ENCODE data around the gene TAS2R60. TPM values are rescaled to one million over a fixed set of nuclear protein-coding genes. Genes with fewer than 3 reads are reported as not detected.
"Not testable (repeated sequence)": the region's sequence is repeated elsewhere in the genome, so short reads cannot be mapped to it uniquely, and the experiment has no call there.

TAS2R60 gene
- total RNA-seq, 1 donor from 2014 or later = not detected

- H3K36me3 Mint-ChIP-seq = no peaks in the 10 kb centered on the region
These were observed 27.4 kb upstream of the TAS2R60 start for GRCh38 chr7:143415742-143416397.

GRCh38 chr7:143416565-143417149 is 26.6 kb upstream of the TAS2R60 start:
- Mint-ChIP-seq H3K9me3 (no peaks in the 10 kb centered on the region), H3K27ac (no peak overlapping the region), H3K36me3 (no peaks in the 10 kb centered on the region), H3K4me3 (no peak overlapping the region), H3K4me1 (ENCODE audit: unreplicated experiment) (peaks cover 10% of the 10 kb centered on the region), H3K27me3 (peaks cover 3% of the 10 kb centered on the region)
- no peak for DNase-seq (ENCODE audit: extremely low spot score, unreplicated experiment)
- peak; percentile 86 for TF ChIP-seq CTCF (conservative IDR thresholded peaks at IDR 0.05)

More at GRCh38 chr7:143415742-143416397, 27.4 kb upstream of the TAS2R60 start:
- Mint-ChIP-seq H3K9me3 (no peaks in the 10 kb centered on the region), H3K27me3 (peaks cover 3% of the 10 kb centered on the region), H3K27ac (peak overlapping the region; percentile 15), H3K4me1 (ENCODE audit: unreplicated experiment) (peaks cover 10% of the 10 kb centered on the region), H3K4me3 (peak overlapping the region; percentile 25)
- TF ChIP-seq CTCF (conservative IDR thresholded peaks at IDR 0.05) = no peak
- no peak for DNase-seq (ENCODE audit: extremely low spot score, unreplicated experiment)

- TF ChIP-seq CTCF (conservative IDR thresholded peaks at IDR 0.05) = no peak
- H3K9me3 Mint-ChIP-seq = no peaks in the 10 kb centered on the region
- no peak for DNase-seq (ENCODE audit: extremely low spot score, unreplicated experiment)
- H3K27ac Mint-ChIP-seq = no peak overlapping the region
- peaks cover 3% of the 10 kb centered on the region for H3K27me3 Mint-ChIP-seq
- H3K36me3 Mint-ChIP-seq = no peaks in the 10 kb centered on the region
- H3K4me3 Mint-ChIP-seq = no peak overlapping the region
- peaks cover 10% of the 10 kb centered on the region for H3K4me1 Mint-ChIP-seq (ENCODE audit: unreplicated experiment)
These were observed 25.4 kb upstream of the TAS2R60 start for GRCh38 chr7:143417734-143418383.

GRCh38 chr7:143418681-143419458 is 24.4 kb upstream of the TAS2R60 start:
- H3K36me3 Mint-ChIP-seq = no peaks in the 10 kb centered on the region
- peaks cover 3% of the 10 kb centered on the region for H3K27me3 Mint-ChIP-seq
- no peak overlapping the region for H3K27ac Mint-ChIP-seq
- no peak for DNase-seq (ENCODE audit: extremely low spot score, unreplicated experiment)
- H3K4me3 Mint-ChIP-seq = no peak overlapping the region
- no peaks in the 10 kb centered on the region for H3K9me3 Mint-ChIP-seq
- no peak for TF ChIP-seq CTCF (conservative IDR thresholded peaks at IDR 0.05)
- H3K4me1 Mint-ChIP-seq (ENCODE audit: unreplicated experiment) = peaks cover 10% of the 10 kb centered on the region

GRCh38 chr7:143419880-143420279 is 23.4 kb upstream of the TAS2R60 start:
- Mint-ChIP-seq H3K36me3 (no peaks in the 10 kb centered on the region), H3K9me3 (no peaks in the 10 kb centered on the region), H3K27me3 (peaks cover 3% of the 10 kb centered on the region), H3K27ac (no peak overlapping the region), H3K4me1 (ENCODE audit: unreplicated experiment) (peaks cover 7% of the 10 kb centered on the region), H3K4me3 (no peak overlapping the region)
- no peak for TF ChIP-seq CTCF (conservative IDR thresholded peaks at IDR 0.05)
- DNase-seq (ENCODE audit: extremely low spot score, unreplicated experiment) = no peak

GRCh38 chr7:143420624-143421023 is 22.6 kb upstream of the TAS2R60 start:
- H3K27me3 Mint-ChIP-seq; H3K27ac Mint-ChIP-seq; H3K4me1 Mint-ChIP-seq (ENCODE audit: unreplicated experiment); H3K36me3 Mint-ChIP-seq; DNase-seq (ENCODE audit: extremely low spot score, unreplicated experiment); H3K4me3 Mint-ChIP-seq; H3K9me3 Mint-ChIP-seq: not testable (repeated sequence)

Data from type B pancreatic cell (in vitro differentiated cells).